Spinal cord (tissue), 4 donors: ENCODE measurements around the gene GRXCR1. TPM values are rescaled to one million over a fixed set of nuclear protein-coding genes. Genes with fewer than 3 reads are reported as not detected.

ENCODE experiments used
- polyA plus RNA-seq, 2 donors: library from polyadenylated mRNA; unstranded; fragments of 120-200 nt; gene quantifications; one replicate each; pipeline ENCODE4 v1.2.1, GENCODE V29; 2013; ENCODE audit not compliant: insufficient read length in 2 of 2
- small RNA-seq: library from RNA; depleted of rRNA; stranded (forward); fragments of <200 nt; gene quantifications from one replicate; pipeline ENCODE3, GENCODE V24; 2014; ENCODE audit warnings: low replicate concordance
- total RNA-seq, 2 donors: library from RNA; depleted of rRNA in 1 of 2; stranded (reverse); fragments of 120-200 nt in 1 of 2; fragments of >200 nt in 1 of 2; gene quantifications; one replicate each; pipeline versions ENCODE4 v1.2.3 to v1.2.4, GENCODE V29; 2013 to 2014

Gene GRXCR1
- total and polyA plus RNA-seq, 4 donors = not detected

Small RNAs within 50 kb of the gene (small RNA-seq; reads per million reads assigned to genes)
- gene RN7SKP82 = not detected

Other genes with a start within 250 kb of the GRXCR1 start
- 100 to 1,000 TPM in 1 of 2 donors, 10 to 100 TPM in 1; 39.0 to 247 TPM for gene ATP8A1, start 235.6 kb upstream of the GRXCR1 start, total RNA-seq
- gene ATP8A1, start 235.6 kb upstream of the GRXCR1 start, polyA plus RNA-seq = 10 to 100 TPM; 70.9 to 95.4 TPM